NCI-H526 (cell line): ENCODE measurements around the gene SMG6.

ENCODE experiments used
- DNase-seq, 2 experiments: peaks; one replicate each; lab custom pipeline; 2025; lab: John Stamatoyannopoulos, UW

The SMG6 gene

GRCh38 chr17:2048805-2049204 lies 254.8 kb downstream of the SMG6 start:
- no peak for DNase-seq

GRCh38 chr17:2047590-2047989 lies 256.0 kb downstream of the SMG6 start:
- DNase-seq = no peak

- DNase-seq = no peak
Observed at GRCh38 chr17:2044263-2044894, 259.2 kb downstream of the SMG6 start.

GRCh38 chr17:2043785-2044184 lies 259.8 kb downstream of the SMG6 start:
- no peak for DNase-seq

- no peak for DNase-seq
Observed at GRCh38 chr17:2042933-2043332, 260.7 kb downstream of the SMG6 start.

- DNase-seq = peak in 1 of 2 experiments; percentile 45
Observed at GRCh38 chr17:2042390-2042847, 261.2 kb downstream of the SMG6 start.

- peak; percentile 70 to 95 for DNase-seq
Observed at GRCh38 chr17:2041561-2042389, 261.8 kb downstream of the SMG6 start, which contains the start of gene OVCA2. Gene OVCA2, plus strand, starts transcription at chr17:2042022. Its CDS starts 26 bp downstream, at chr17:2042048.

GRCh38 chr17:2040942-2041560 lies 262.5 kb downstream of the SMG6 start:
- DNase-seq = no peak

- DNase-seq = no peak
Observed at GRCh38 chr17:2040219-2040827, 263.3 kb downstream of the SMG6 start.

- DNase-seq = no peak
Observed at GRCh38 chr17:2037155-2037554, 266.4 kb downstream of the SMG6 start.

- no peak for DNase-seq
Observed at GRCh38 chr17:2035541-2036488, 267.8 kb downstream of the SMG6 start.

- peak in 1 of 2 experiments; percentile 44 for DNase-seq
Observed at GRCh38 chr17:2034806-2035540, 268.6 kb downstream of the SMG6 start.

- DNase-seq = peak in 1 of 2 experiments; percentile 19
Observed at GRCh38 chr17:2034157-2034556, 269.4 kb downstream of the SMG6 start.

GRCh38 chr17:2033153-2033552 lies 270.4 kb downstream of the SMG6 start:
- no peak for DNase-seq

GRCh38 chr17:2030779-2031163 lies 272.8 kb downstream of the SMG6 start:
- no peak for DNase-seq

- DNase-seq = peak; percentile 64 to 88
Observed at GRCh38 chr17:2029911-2030778, 273.4 kb downstream of the SMG6 start, which contains the start of gene DPH1. Gene DPH1, plus strand, starts transcription at chr17:2030153. Its CDS starts 17 bp downstream, at chr17:2030170.

- DNase-seq = no peak
Observed at GRCh38 chr17:2028737-2029136, 274.8 kb downstream of the SMG6 start.

- no peak for DNase-seq
Observed at GRCh38 chr17:2028234-2028614, 275.4 kb downstream of the SMG6 start.

GRCh38 chr17:2027528-2028233 lies 275.9 kb downstream of the SMG6 start:
- no peak for DNase-seq
